Left lung (tissue), 10 donors: Measurements from ENCODE around the gene ABCC1. TPM values are rescaled to one million over a fixed set of nuclear protein-coding genes. Genes with fewer than 3 reads are reported as not detected.

ENCODE experiments used
- ATAC-seq: fragments of 200-7000 bp; cut with Tn5 transposase; one replicate; pipeline ENCODE4 v1.9.1; 2020; ENCODE audit warnings: moderate library complexity
- DNase-seq, 4 donors: peaks; one replicate each; pipeline ENCODE4 v3.0.0-alpha.2; 2013 to 2020
- H3K27ac ChIP-seq, 2 donors: fragments of 200-600 bp; sonication (generic) in 1 of 2; one replicate each; pipeline versions ENCODE4 v1.5.0 to v1.8.0; 2020 to 2021
- H3K27me3 ChIP-seq, 2 donors: fragments of 200-600 bp; sonication (generic) in 1 of 2; one replicate each; pipeline versions ENCODE4 v1.5.0 to v1.8.0; 2020 to 2021
- H3K36me3 ChIP-seq, 2 donors: fragments of 200-600 bp; sonication (generic) in 1 of 2; one replicate each; pipeline versions ENCODE4 v1.5.0 to v1.8.0; 2020 to 2021
- H3K4me1 ChIP-seq, 2 donors: fragments of 200-600 bp; one replicate each; pipeline ENCODE4 v1.8.0; 2021
- H3K4me3 ChIP-seq, 2 donors: fragments of 200-600 bp; sonication (generic) in 1 of 2; one replicate each; pipeline versions ENCODE4 v1.5.0 to v1.8.0; 2020 to 2021; ENCODE audit warnings: mild to moderate bottlenecking in 1 of 2
- H3K9me3 ChIP-seq, 2 donors: fragments of 200-600 bp; sonication (generic) in 1 of 2; one replicate each; pipeline versions ENCODE4 v1.5.0 to v1.8.0; 2020 to 2021
- intact Hi-C, 2 donors: fragments of 100-400 bp; cut with DNase I; formaldehyde crosslinking; loops; one replicate each; pipeline versions ENCODE4 v1.11.2 to v1.14.2; 2022
- polyA plus RNA-seq, 6 donors: library from polyadenylated mRNA; unstranded; fragments of 120-200 nt; gene quantifications; one replicate each; pipeline ENCODE4 v1.2.1, GENCODE V29; 2013; ENCODE audit not compliant: insufficient read length in 6 of 6
- total RNA-seq, 2 donors: library from RNA; stranded (reverse); fragmentation: NEBNext Ultra II Directional; extraction: Animal tissue kit (Norgen Biotek cat#: 25700); gene quantifications; one replicate each; pipeline ENCODE4 v1.2.1, GENCODE V29; 2021
- TF ChIP-seq, protein P1 (sequence below), 2 donors: fragments of 200-600 bp; sonication (generic) in 1 of 2; IDR thresholded peaks; one replicate each; pipeline versions ENCODE4 v1.5.0 to v1.8.0; 2021; ENCODE audit warnings: antibody characterized with exemption in 2 of 2
- donor health status: DM: no; HTN: yes; CAD: no.
- donor health status: DM: no; HTN: no; CAD: no.

The ABCC1 gene
- total and polyA plus RNA-seq, 8 donors, result 29.3 to 44.6 (median 31.7) TPM

DNA sequence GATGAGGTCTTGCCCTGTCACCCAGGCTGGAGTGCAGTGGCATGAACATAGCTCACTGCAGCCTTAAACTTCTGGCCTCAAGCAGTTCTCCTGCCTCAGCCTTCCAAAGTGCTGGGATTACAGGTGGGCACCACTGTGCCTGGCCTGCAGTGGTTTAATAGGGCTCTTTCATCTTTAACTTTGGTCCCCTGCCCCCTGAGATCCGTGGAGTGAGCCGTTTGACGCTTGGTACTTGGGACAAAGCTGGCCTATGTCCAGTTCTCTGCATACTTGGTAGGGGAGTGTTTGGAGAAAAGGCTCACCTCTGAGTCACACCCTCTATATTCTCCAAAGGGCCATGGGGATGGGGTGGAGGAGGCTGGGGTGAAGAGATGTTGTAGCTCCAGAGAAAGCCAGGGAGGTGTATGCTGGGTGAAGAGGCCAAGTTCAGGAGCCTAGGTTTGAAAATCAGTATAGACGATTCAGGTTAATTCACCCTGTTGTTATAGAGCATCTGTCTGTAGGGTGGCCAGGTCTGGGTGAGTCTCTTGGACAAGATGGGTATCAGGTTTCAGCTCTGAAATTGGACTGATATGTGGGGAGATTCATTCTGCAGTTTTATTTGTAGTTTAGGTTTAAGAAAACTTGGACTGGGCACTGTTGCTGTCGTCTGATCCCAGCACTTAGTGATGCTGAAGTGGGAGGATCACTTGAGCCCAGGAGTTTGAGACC is 17.6 kb downstream of the ABCC1 start:
- DNase-seq (peak in 1 of 4 donors; percentile 22), ATAC-seq (peak; percentile 83)
- TF ChIP-seq, protein P1, sequence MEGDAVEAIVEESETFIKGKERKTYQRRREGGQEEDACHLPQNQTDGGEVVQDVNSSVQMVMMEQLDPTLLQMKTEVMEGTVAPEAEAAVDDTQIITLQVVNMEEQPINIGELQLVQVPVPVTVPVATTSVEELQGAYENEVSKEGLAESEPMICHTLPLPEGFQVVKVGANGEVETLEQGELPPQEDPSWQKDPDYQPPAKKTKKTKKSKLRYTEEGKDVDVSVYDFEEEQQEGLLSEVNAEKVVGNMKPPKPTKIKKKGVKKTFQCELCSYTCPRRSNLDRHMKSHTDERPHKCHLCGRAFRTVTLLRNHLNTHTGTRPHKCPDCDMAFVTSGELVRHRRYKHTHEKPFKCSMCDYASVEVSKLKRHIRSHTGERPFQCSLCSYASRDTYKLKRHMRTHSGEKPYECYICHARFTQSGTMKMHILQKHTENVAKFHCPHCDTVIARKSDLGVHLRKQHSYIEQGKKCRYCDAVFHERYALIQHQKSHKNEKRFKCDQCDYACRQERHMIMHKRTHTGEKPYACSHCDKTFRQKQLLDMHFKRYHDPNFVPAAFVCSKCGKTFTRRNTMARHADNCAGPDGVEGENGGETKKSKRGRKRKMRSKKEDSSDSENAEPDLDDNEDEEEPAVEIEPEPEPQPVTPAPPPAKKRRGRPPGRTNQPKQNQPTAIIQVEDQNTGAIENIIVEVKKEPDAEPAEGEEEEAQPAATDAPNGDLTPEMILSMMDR (IDR thresholded peaks at IDR 0.05), result no peak
- H3K27me3 ChIP-seq, result no peaks in the 10 kb centered on the region
- H3K27ac ChIP-seq, result peak overlapping the region in 1 of 2 donors; percentile 13
- intact Hi-C loops, result no loop called here
- H3K4me3 ChIP-seq, result no peak overlapping the region
- H3K9me3 ChIP-seq, result peaks cover 0 to 3% of the 10 kb centered on the region in 2 donors
- H3K36me3 ChIP-seq, result no peaks in the 10 kb centered on the region
- peaks cover 8 to 34% of the 10 kb centered on the region in 2 donors for H3K4me1 ChIP-seq

DNA sequence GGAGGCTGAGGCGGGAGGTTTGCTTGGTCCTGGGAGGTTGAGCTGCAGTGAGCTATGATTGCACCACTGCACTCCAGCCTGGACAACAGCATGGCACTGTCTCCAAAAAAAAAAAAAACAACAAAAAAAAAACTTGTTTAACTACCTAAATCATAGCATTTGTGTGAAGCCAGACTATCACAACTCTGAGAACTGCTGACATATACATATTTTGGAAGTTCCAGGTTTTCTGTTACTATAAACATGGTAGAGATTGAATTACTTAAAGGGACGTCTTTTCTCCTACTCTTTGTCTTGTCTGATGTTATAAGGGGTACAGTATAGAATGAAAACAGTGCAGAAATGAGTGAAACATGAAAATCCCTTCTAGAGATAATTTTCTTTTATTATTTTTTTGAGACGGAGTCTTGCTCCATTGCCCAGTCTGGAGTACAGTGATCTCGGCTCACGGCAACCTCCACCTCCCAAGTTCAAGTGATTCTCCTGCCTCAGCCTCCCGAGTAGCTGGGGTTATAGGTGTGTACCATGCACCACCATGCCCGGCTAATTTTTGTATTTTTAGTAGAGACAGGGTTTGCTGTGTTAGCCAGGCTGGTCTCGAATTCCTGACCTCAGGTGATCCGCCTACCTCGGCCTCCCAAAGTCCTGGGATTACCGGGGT is 18.4 kb downstream of the ABCC1 start:
- no peak overlapping the region for H3K27ac ChIP-seq
- no peak for DNase-seq
- no peak overlapping the region for H3K4me3 ChIP-seq
- intact Hi-C loops, result no loop called here
- peaks cover 0 to 11% of the 10 kb centered on the region in 2 donors for H3K9me3 ChIP-seq
- TF ChIP-seq, protein P1 (IDR thresholded peaks at IDR 0.05), result no peak
- no peak for ATAC-seq
- H3K27me3 ChIP-seq, result no peaks in the 10 kb centered on the region
- H3K36me3 ChIP-seq, result no peaks in the 10 kb centered on the region
- H3K4me1 ChIP-seq, result peaks cover 8 to 34% of the 10 kb centered on the region in 2 donors

DNA sequence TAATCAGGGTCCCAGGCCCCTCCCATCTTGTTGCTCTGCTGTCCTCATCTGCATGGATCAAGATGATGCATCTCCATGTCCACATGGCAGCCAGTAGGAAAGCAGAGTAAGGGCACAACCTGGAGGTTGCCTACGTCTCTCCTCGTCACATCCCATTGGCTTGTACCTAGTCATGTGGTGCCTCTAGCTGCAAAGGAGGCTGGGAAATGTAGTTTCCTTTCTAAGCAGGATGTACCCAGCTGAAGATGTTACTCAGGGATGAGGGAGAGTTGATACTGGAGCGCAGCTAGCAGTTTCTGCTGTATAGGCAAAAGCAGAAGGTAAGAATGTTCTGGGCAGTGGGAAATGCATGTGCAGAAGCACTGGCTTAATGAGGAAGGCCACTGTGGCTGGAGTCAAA is 20.8 kb downstream of the ABCC1 start:
- Histone ChIP-seq H3K4me3 (no peak overlapping the region), H3K4me1 (peaks cover 8 to 36% of the 10 kb centered on the region in 2 donors), H3K27ac (peak overlapping the region in 1 of 2 donors; percentile 60), H3K36me3 (no peaks in the 10 kb centered on the region), H3K27me3 (no peaks in the 10 kb centered on the region), H3K9me3 (peaks cover 0 to 12% of the 10 kb centered on the region in 2 donors)
- no peak for ATAC-seq
- intact Hi-C loops, result no loop called here
- no peak for DNase-seq
- TF ChIP-seq, protein P1 (IDR thresholded peaks at IDR 0.05), result no peak

DNA sequence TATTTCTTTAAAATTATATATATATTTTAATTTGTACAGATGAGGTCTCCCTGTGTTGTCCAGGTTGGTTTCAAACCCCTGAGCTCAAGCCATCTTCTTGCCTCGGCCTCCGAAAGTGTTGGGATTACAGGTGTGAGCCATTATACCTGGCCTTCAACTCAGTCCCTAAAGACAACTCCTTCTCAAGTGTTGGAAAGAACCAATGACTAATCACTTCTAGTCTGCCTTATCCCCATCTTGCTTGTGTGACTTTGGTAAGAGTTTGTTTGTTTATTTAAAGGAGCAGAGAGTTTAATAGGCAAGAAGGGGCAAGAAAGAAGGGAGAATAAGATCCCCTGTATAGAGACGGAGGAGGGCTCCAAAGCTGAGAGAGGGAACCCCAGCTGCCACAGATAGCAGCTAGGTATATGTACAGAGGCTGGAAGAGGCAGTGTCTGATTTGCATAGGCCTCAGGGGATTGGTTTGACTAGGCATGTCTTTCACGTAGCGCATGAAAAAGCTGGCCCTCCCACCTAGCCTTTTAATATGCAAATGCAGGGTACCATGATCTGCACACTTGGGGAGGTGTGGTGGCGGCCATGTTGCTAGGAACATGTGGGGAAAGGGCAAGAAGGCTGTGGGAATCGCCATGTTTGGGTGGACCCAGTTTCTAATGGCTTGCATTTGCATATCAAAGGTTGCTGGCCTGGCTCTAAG is 21.5 kb downstream of the ABCC1 start:
- peaks cover 0 to 12% of the 10 kb centered on the region in 2 donors for H3K9me3 ChIP-seq
- H3K4me3 ChIP-seq, result no peak overlapping the region
- no peaks in the 10 kb centered on the region for H3K27me3 ChIP-seq
- intact Hi-C loops, result no loop called here
- H3K36me3 ChIP-seq, result no peaks in the 10 kb centered on the region
- DNase-seq (no peak), ATAC-seq (peak; percentile 28)
- TF ChIP-seq, protein P1 (IDR thresholded peaks at IDR 0.05), result no peak
- H3K4me1 ChIP-seq, result peaks cover 8 to 42% of the 10 kb centered on the region in 2 donors
- H3K27ac ChIP-seq, result peak overlapping the region in 1 of 2 donors; percentile 60

DNA sequence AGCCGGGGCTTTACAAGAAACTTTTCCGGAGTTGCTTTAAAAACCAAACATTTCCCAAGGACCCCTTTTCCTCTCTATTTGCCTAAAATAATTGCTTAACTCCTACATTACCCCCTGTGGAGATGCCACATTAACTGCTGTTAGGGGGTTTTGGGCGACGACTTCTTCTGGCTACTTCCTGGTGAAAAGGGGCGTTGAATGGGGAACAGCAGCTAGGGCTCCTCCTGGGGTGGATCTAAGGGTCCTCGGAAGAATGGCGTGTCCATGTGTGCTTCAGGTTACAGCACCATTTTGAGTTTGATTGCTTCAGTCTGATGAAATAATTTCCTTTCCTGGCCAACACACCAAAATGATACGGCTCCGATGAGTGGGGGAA is 22.0 kb downstream of the ABCC1 start:
- ATAC-seq (no peak), DNase-seq (no peak)
- TF ChIP-seq, protein P1 (IDR thresholded peaks at IDR 0.05), result no peak
- no peaks in the 10 kb centered on the region for H3K27me3 ChIP-seq
- peaks cover 9 to 42% of the 10 kb centered on the region in 2 donors for H3K4me1 ChIP-seq
- peak overlapping the region in 1 of 2 donors; percentile 60 for H3K27ac ChIP-seq
- H3K4me3 ChIP-seq, result no peak overlapping the region
- H3K36me3 ChIP-seq, result no peaks in the 10 kb centered on the region
- intact Hi-C loops, result no loop called here
- peaks cover 0 to 12% of the 10 kb centered on the region in 2 donors for H3K9me3 ChIP-seq
